H1 (cell line): ENCODE results near the gene SUGP1. TPM values are rescaled to one million over a fixed set of nuclear protein-coding genes. Genes with fewer than 3 reads are reported as not detected.

Experiments used
- CTCF ChIA-PET: fragments of 300-600 bp; sonication (Branson Sonifier 250); formaldehyde crosslinking; loops from one replicate; lab custom pipeline; 2021; ENCODE audit not compliant: partially characterized antibody; lab: Charles Lee
- POLR2A ChIA-PET: fragments of 300-600 bp; sonication (Branson Sonifier 250); formaldehyde crosslinking; loops from one replicate; lab custom pipeline; 2021; ENCODE audit warnings: inconsistent platforms; ENCODE audit not compliant: partially characterized antibody; lab: Charles Lee
- DNase-seq, 2 experiments: peaks; one replicate each; pipeline versions ENCODE4 v3.0.0 to v3.0.0-alpha.2; 2010 to 2022; ENCODE audit warnings: low spot score in 2 of 2, low read depth in 1 of 2, mixed read lengths in 1 of 2
- FAIRE-seq: peaks from 2 replicates; lab custom pipeline; 2011; peaks lifted over from hg19 to GRCh38; lab: Jason Lieb, UNC
- H2AFZ ChIP-seq: 2 replicates; pipeline ENCODE4 v1.8.1; 2012; ENCODE audit warnings: low read length, inconsistent platforms
- H2AK5ac ChIP-seq: 2 replicates; pipeline ENCODE4 v1.6.1; 2013; ENCODE audit warnings: low read depth, low read length
- H2BK120ac ChIP-seq: replicated peaks from 2 replicates; pipeline ENCODE3; 2013; ENCODE audit warnings: low read depth, low read length, inconsistent platforms
- H2BK12ac ChIP-seq: 2 replicates; pipeline ENCODE4 v1.6.1; 2013; ENCODE audit warnings: low read depth, low read length
- H2BK15ac ChIP-seq: 2 replicates; pipeline ENCODE4 v1.6.1; 2013; ENCODE audit warnings: low read length
- H2BK20ac ChIP-seq: 2 replicates; pipeline ENCODE4 v1.6.1; 2013; ENCODE audit warnings: low read length
- H2BK5ac ChIP-seq: 2 replicates; pipeline ENCODE4 v1.6.1; 2013; ENCODE audit warnings: low read depth, low read length
- H3K14ac ChIP-seq: 2 replicates; pipeline ENCODE4 v1.6.1; 2013; ENCODE audit warnings: inconsistent platforms; ENCODE audit not compliant: insufficient read length
- H3K18ac ChIP-seq: 2 replicates; pipeline ENCODE4 v1.6.1; 2013; ENCODE audit warnings: low read length; ENCODE audit errors: extremely low read depth
- H3K23ac ChIP-seq: 2 replicates; pipeline ENCODE4 v1.6.1; 2013; ENCODE audit warnings: inconsistent platforms; ENCODE audit not compliant: insufficient read length
- H3K23me2 ChIP-seq: 2 replicates; pipeline ENCODE4 v1.6.1; 2013; ENCODE audit warnings: low read depth, low read length
- H3K27ac ChIP-seq: 2 replicates; pipeline ENCODE4 v1.6.1; 2011; ENCODE audit warnings: low read depth, low read length, inconsistent platforms
- H3K27me3 ChIP-seq, 4 experiments: replicated peaks in 1 of 4; 1 replicate in 1 of 4; 2 replicates in 3 of 4; pipeline versions ENCODE4 v1.6.1 to v1.8.1; 2011 to 2013; ENCODE audit warnings: low read length in 3 of 4, mild to moderate bottlenecking in 3 of 4, inconsistent platforms in 2 of 4, mixed read lengths in 2 of 4, moderate library complexity in 1 of 4; ENCODE audit not compliant: control insufficient read depth in 3 of 4, insufficient read depth in 3 of 4; ENCODE audit errors: extremely low read depth in 1 of 4
- H3K36me3 ChIP-seq, 4 experiments: 2 replicates each; pipeline versions ENCODE4 v1.6.1 to v1.8.1; 2011 to 2013; ENCODE audit warnings: mild to moderate bottlenecking in 4 of 4, low read length in 3 of 4, moderate library complexity in 2 of 4, control low read depth in 1 of 4, inconsistent platforms in 1 of 4; ENCODE audit not compliant: insufficient read depth in 4 of 4, control insufficient read depth in 2 of 4
- H3K4ac ChIP-seq: replicated peaks from 2 replicates; pipeline ENCODE3; 2013; ENCODE audit warnings: low read length, low read depth, mixed read lengths, inconsistent platforms; ENCODE audit not compliant: insufficient read length
- H3K4me1 ChIP-seq, 4 experiments: replicated peaks in 1 of 4; 1 replicate in 1 of 4; 2 replicates in 3 of 4; pipeline versions ENCODE4 v1.6.1 to v1.8.1; 2011 to 2013; ENCODE audit warnings: low read length in 3 of 4, inconsistent platforms in 2 of 4, mixed read lengths in 1 of 4; ENCODE audit not compliant: insufficient read depth in 4 of 4, control insufficient read depth in 3 of 4
- H3K4me2 ChIP-seq, 2 experiments: 2 replicates each; pipeline versions ENCODE4 v1.6.1 to v1.8.1; 2011 to 2013; ENCODE audit warnings: low read depth in 2 of 2, low read length in 2 of 2, control low read depth in 1 of 2, inconsistent platforms in 1 of 2, mild to moderate bottlenecking in 1 of 2; ENCODE audit not compliant: insufficient read depth in 1 of 2
- H3K4me3 ChIP-seq, 4 experiments: fragments of 200-600, 300-600 bp in 1 of 4; sonication (generic), shearing (Covaris generic), sonication (Bioruptor Twin) in 1 of 4; 2 replicates each; pipeline versions ENCODE4 v1.5.1 to v1.8.1; 2011 to 2016; ENCODE audit warnings: low read length in 4 of 4, low read depth in 3 of 4, control low read depth in 2 of 4, inconsistent platforms in 2 of 4, mild to moderate bottlenecking in 2 of 4, mixed read lengths in 1 of 4, moderate library complexity in 1 of 4; ENCODE audit not compliant: insufficient read depth in 2 of 4; ENCODE audit errors: extremely low read depth in 1 of 4
- H3K56ac ChIP-seq: replicated peaks from 2 replicates; pipeline ENCODE3; 2013; ENCODE audit warnings: low read depth, mild to moderate bottlenecking, mixed read lengths, low read length, inconsistent platforms; ENCODE audit not compliant: insufficient read length
- H3K79me1 ChIP-seq: 2 replicates; pipeline ENCODE4 v1.6.1; 2013; ENCODE audit warnings: low read depth, low read length, control low read depth
- H3K79me2 ChIP-seq, 2 experiments: 2 replicates each; pipeline versions ENCODE4 v1.6.1 to v1.8.1; 2012 to 2013; ENCODE audit warnings: low read length in 2 of 2, mild to moderate bottlenecking in 2 of 2, inconsistent platforms in 1 of 2; ENCODE audit not compliant: insufficient read depth in 2 of 2, control insufficient read depth in 1 of 2
- H3K9ac ChIP-seq, 4 experiments: replicated peaks in 1 of 4; 1 replicate in 1 of 4; 2 replicates in 3 of 4; pipeline versions ENCODE4 v1.6.1 to v1.8.1; 2011 to 2013; ENCODE audit warnings: low read depth in 3 of 4, low read length in 3 of 4, control low read depth in 2 of 4, mild to moderate bottlenecking in 2 of 4, moderate library complexity in 2 of 4, inconsistent platforms in 1 of 4; ENCODE audit errors: extremely low read depth in 1 of 4
- H3K9me3 ChIP-seq, 2 experiments: 2 replicates each; pipeline versions ENCODE4 v1.6.1 to v1.8.1; 2012 to 2013; ENCODE audit warnings: mild to moderate bottlenecking in 2 of 2, moderate library complexity in 2 of 2, control low read depth in 1 of 2, inconsistent platforms in 1 of 2, low read depth in 1 of 2, low read length in 1 of 2, mixed read lengths in 1 of 2; ENCODE audit not compliant: insufficient read depth in 2 of 2
- H4K20me1 ChIP-seq, 2 experiments: replicated peaks in 1 of 2; 2 replicates each; pipeline versions ENCODE3 to v1.8.1; 2011 to 2013; ENCODE audit warnings: inconsistent platforms in 2 of 2, low read length in 2 of 2, mild to moderate bottlenecking in 1 of 2; ENCODE audit not compliant: insufficient read depth in 2 of 2, control insufficient read depth in 1 of 2
- H4K5ac ChIP-seq: 2 replicates; pipeline ENCODE4 v1.6.1; 2013; ENCODE audit warnings: low read length, low read depth, mixed read lengths, inconsistent platforms; ENCODE audit not compliant: insufficient read length
- H4K8ac ChIP-seq: 2 replicates; pipeline ENCODE4 v1.8.0; 2013; ENCODE audit warnings: mild to moderate bottlenecking, moderate library complexity, low read length, inconsistent platforms; ENCODE audit not compliant: insufficient read depth; ENCODE audit errors: extremely low read depth
- H4K91ac ChIP-seq: replicated peaks from 2 replicates; pipeline ENCODE3; 2013; ENCODE audit warnings: low read length, mixed read lengths, inconsistent platforms; ENCODE audit not compliant: insufficient read length
- SIRT6 ChIP-seq: IDR thresholded peaks from one replicate; pipeline ENCODE4 v1.7.1; 2012; ENCODE audit warnings: low read length, inconsistent platforms
- TBP ChIP-seq: IDR thresholded peaks from 2 replicates; pipeline ENCODE4 v1.6.1; 2011; ENCODE audit warnings: low read depth, low read length, improper control_type of control experiment
- WGBS, 2 experiments: shearing (Covaris generic) in 1 of 2; methylation state at CpG; one replicate each; pipeline versions ENCODE4 v1.1.6 to v1.1.7; 2013 to 2015; ENCODE audit warnings: low lambda C conversion rate in 2 of 2, mixed read lengths in 2 of 2, inconsistent platforms in 1 of 2, low coverage in 1 of 2, missing lambda C conversion rate in 1 of 2; ENCODE audit not compliant: insufficient replicate concordance in 2 of 2, insufficient coverage in 1 of 2, insufficient read length in 1 of 2; ENCODE audit errors: extremely low coverage in 1 of 2, missing lambda C conversion rate in 1 of 2; 5-methylcytosine and 5-hydroxymethylcytosine counted together
- polyA plus RNA-seq, 7 experiments: library from polyadenylated mRNA; depleted of rRNA in 3 of 7; stranded (reverse) in 5 of 7; unstranded in 2 of 7; fragments of >200 nt in 5 of 7; fragments of 200-250 nt in 2 of 7; gene quantifications; 1 replicate in 5 of 7; 2 replicates in 1 of 7; 4 replicates in 1 of 7; pipeline versions ENCODE4 v1.2.1 to v1.2.3, GENCODE V29; 2011 to 2013; ENCODE audit warnings: missing spikeins in 2 of 7, mixed read lengths in 2 of 7
- total RNA-seq: library from RNA; stranded (reverse); fragmentation: NEBNext Ultra II Directional; extraction: Animal tissue kit (Norgen Biotek cat#: 25700); gene quantifications from 2 replicates; pipeline ENCODE4 v1.2.1, GENCODE V29; 2021

The SUGP1 gene
- total and polyA plus RNA-seq, 2 of the 8 experiments (the other 6 are each of a cell fraction or from before 2014, with no cell fraction given) = 38.5 to 65.2 TPM

GRCh38 chr19:19366434-19367396 is 46.4 kb upstream of the SUGP1 start:
- no peaks in the 10 kb centered on the region for H3K23me2 ChIP-seq
- peak overlapping the region; percentile 94 for H2BK15ac ChIP-seq
- no peak overlapping the region for H3K4me3 ChIP-seq
- no peak overlapping the region; the same call in 1 of the 2 replicates for H3K18ac ChIP-seq
- H3K27ac ChIP-seq = no peak overlapping the region
- H2AFZ ChIP-seq = peak overlapping the region; percentile 94
- H3K27me3 ChIP-seq = 0 out of 7 replicates have a peak, but pooled peaks cover 0 to 4% (median 0%) of the 10 kb centered on the region in 4 experiments
- no peak overlapping the region for H3K23ac ChIP-seq
- H2BK5ac ChIP-seq = peak overlapping the region; percentile 73; the same call in 1 of the 2 replicates
- H3K4ac ChIP-seq = no peak overlapping the region
- H3K9ac ChIP-seq = peak overlapping the region in 1 of 4 experiments; percentile 2; a peak in 2 of 7 replicates
- H3K14ac ChIP-seq = no peak overlapping the region
- no peaks in the 10 kb centered on the region for H3K79me1 ChIP-seq
- CTCF ChIA-PET = interaction anchor here (0.6 to 8.7 kb wide), 24 partner anchors 8 to 380 kb away, joined by 3 to 146 read pairs (median 4); partner anchors contain the start of genes NDUFA13 and TSSK6
- H2AK5ac ChIP-seq = no peak overlapping the region
- no peak overlapping the region for H3K56ac ChIP-seq
- peak; percentile 39 for FAIRE-seq
- peak; percentile 79 to 85 for DNase-seq
- H3K4me2 ChIP-seq = no peak overlapping the region; a peak in 1 of 4 replicates
- peak overlapping the region; percentile 12 for H4K91ac ChIP-seq
- H2BK120ac ChIP-seq = no peak overlapping the region
- H2BK12ac ChIP-seq = peak overlapping the region; percentile 88; the same call in 1 of the 2 replicates
- POLR2A ChIA-PET = interaction anchor here (0.8 to 8.3 kb wide), 7 partner anchors 11 to 149 kb away, joined by 3 to 44 read pairs (median 4); partner anchors contain the start of genes GATAD2A and NDUFA13
- H4K8ac ChIP-seq = peak overlapping the region; percentile 46; the same call in 1 of the 2 replicates
- no peaks in the 10 kb centered on the region for H3K36me3 ChIP-seq
- no peaks in the 10 kb centered on the region for H3K9me3 ChIP-seq
- H2BK20ac ChIP-seq = peak overlapping the region; percentile 87; the same call in 1 of the 2 replicates
- peaks cover 0 to 2% (median 0%) of the 10 kb centered on the region in 4 experiments; a peak in 4 of 7 replicates for H3K4me1 ChIP-seq
- no peaks in the 10 kb centered on the region for H3K79me2 ChIP-seq
- no peak overlapping the region for H4K5ac ChIP-seq
- WGBS, 2 experiments = 58% methylated on average over 17 of the region's 18 CpGs; no CpG with 5 or more reads in 1 of the 2 experiments
- no peaks in the 10 kb centered on the region for H4K20me1 ChIP-seq
- TF ChIP-seq SIRT6 (no peak), TBP (0 out of 2 replicates have a peak, but pooled peaks have one; percentile 17)
